SU-DHL-6 (cell line): ENCODE data around the gene PHF11.

ENCODE experiments used
- EZH2phosphoT487 ChIP-seq: fragments of 200-600 bp; sonication (generic), shearing (Covaris generic); conservative IDR thresholded peaks from 2 replicates; pipeline ENCODE4 v1.6.1; 2018; ENCODE audit warnings: mild to moderate bottlenecking, antibody characterized with exemption, low read length, moderate library complexity, mixed read lengths
- TF ChIP-seq, protein P1 (sequence below): fragments of 200-600 bp; sonication (generic); IDR thresholded peaks from one replicate; pipeline ENCODE4 v1.5.1; 2017; ENCODE audit warnings: antibody characterized with exemption, mild to moderate bottlenecking, low read length, moderate library complexity; ENCODE audit not compliant: insufficient read depth, poor library complexity, severe bottlenecking

DNA sequence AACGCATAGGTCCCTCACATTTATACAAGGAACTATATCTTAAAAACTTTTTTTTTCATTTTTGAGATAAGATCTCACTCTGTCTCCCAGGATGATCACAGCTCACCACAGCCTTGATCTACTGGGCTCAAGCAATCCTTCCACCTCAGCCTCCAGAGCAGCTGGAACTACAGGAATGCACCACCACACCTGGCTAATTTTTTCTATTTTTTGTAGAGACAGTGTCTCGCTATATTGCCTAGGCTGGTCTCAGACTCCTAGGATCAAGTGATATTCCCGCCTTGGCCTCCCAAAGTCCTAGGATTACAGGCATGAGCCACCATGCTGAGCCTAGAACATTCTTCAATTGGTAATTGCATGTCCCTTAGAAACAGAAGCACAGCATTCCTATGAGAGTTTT is 47.9 kb downstream of the PHF11 start:
- TF ChIP-seq, protein P1, sequence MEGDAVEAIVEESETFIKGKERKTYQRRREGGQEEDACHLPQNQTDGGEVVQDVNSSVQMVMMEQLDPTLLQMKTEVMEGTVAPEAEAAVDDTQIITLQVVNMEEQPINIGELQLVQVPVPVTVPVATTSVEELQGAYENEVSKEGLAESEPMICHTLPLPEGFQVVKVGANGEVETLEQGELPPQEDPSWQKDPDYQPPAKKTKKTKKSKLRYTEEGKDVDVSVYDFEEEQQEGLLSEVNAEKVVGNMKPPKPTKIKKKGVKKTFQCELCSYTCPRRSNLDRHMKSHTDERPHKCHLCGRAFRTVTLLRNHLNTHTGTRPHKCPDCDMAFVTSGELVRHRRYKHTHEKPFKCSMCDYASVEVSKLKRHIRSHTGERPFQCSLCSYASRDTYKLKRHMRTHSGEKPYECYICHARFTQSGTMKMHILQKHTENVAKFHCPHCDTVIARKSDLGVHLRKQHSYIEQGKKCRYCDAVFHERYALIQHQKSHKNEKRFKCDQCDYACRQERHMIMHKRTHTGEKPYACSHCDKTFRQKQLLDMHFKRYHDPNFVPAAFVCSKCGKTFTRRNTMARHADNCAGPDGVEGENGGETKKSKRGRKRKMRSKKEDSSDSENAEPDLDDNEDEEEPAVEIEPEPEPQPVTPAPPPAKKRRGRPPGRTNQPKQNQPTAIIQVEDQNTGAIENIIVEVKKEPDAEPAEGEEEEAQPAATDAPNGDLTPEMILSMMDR: no peak
- no peak for TF ChIP-seq EZH2phosphoT487
